GM19395 (cell line): ENCODE data around the gene GABRB3.

Source experiments
- ATAC-seq: cut with Tn5 transposase; IDR thresholded peaks from one replicate; pipeline ENCODE4 v1.9.1; 2021; ENCODE audit warnings: mild to moderate bottlenecking, moderate library complexity; ENCODE audit not compliant: unreplicated experiment

The GABRB3 gene

DNA sequence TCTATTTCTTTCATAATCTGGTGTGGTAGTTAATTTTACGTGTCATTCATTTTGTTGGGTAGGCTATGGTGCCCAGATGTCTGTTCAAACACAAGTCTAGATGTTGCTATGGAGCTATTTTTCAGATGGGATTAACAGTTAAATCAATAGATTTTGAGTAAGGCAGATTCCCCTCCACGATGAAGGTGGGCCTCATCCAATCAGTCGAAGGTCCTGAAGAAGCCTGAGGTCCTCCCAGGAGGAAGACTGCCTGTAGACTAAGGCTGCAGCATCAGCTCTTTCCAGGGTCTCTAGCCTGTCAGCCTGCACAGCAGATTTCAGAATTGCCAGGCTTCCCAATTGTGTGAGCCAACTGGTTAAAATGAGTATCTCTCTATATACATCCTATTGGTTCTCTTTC, 92.9 kb downstream of the GABRB3 start:
- ATAC-seq, result no peak

DNA sequence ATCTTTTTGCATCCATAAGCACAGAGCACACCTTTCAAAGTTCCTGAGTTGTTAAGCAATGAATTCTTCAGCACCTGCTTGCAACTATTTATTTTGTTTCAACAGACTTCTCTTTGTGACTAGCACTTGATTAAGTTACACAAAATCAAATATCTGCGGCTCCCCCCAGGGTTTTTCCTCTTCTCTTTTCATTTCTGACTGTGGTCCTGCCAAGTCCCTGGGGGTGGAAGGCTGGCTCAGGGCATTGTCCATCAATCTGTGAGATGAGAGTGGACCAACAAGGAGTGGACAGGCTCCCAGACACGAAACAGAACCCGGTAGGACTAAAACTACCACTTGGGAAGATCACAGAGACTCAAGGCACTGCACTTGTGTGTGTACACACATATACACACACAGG, 96.8 kb downstream of the GABRB3 start:
- ATAC-seq, result no peak

DNA sequence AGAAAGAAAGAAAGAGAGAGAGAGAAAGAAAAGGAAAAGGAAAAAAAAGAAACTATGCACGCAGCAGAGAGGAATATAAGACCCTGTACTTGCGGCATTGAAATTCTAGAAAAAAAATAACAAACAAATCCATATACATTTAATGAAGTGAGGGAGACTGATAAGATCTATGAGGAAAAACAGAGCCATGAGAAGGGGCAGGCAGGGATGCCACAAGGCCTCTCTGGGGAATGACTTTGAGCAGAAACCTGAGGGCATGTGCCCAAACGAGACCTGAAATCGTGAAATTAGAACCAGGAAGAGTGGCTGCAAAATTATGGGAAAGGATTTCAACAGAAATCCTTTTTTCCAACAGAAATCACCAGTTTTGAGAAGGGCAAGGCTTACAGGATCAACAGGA, 98.4 kb downstream of the GABRB3 start:
- ATAC-seq, result no peak

GRCh38 chr15:26673445-26673844, 99.4 kb downstream of the GABRB3 start:
- no peak for ATAC-seq

- ATAC-seq, result no peak
Observed at GRCh38 chr15:26670116-26670515, 102.8 kb downstream of the GABRB3 start.

DNA sequence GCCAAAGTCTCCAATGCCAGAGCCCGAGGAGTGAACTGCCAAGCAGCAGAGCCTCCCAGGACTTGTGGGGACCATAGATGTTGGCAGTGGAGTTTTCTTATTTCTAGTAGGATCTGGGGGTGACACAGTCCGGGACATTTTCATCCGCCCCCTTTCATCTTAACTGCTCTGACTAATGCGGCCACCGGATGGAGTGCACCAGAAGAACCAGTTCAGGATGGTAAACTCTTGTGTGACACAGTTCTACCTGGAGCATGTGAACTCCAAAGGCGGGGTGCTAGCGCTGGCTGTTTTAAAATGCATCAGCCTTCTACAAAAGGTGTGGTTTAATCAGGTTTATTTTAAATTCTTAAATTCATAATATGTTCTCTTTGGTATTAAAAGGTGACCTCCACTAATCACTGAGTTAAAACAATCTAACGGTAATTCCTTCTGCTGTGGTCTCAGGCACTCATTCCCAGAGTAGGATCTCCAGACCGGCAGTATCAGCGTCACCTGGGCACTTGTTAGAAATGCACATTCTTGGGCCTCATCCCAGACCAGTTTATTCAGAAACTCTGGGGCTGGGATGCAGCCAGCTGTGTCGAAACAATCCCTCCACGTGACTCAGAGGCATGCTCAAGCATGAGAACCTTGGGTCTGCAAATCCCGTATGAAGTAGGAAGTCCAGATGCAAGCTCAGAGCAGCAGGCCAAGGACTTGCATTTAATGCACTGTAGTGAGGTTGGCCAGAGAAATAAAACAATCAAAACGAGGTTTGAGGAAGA, 105.5 kb downstream of the GABRB3 start:
- ATAC-seq, result no peak

GRCh38 chr15:26665957-26666791, 106.7 kb downstream of the GABRB3 start:
- no peak for ATAC-seq

- ATAC-seq, result no peak
Observed at GRCh38 chr15:26662283-26662682, 110.6 kb downstream of the GABRB3 start.

GRCh38 chr15:26661748-26662147, 111.1 kb downstream of the GABRB3 start:
- ATAC-seq, result no peak

DNA sequence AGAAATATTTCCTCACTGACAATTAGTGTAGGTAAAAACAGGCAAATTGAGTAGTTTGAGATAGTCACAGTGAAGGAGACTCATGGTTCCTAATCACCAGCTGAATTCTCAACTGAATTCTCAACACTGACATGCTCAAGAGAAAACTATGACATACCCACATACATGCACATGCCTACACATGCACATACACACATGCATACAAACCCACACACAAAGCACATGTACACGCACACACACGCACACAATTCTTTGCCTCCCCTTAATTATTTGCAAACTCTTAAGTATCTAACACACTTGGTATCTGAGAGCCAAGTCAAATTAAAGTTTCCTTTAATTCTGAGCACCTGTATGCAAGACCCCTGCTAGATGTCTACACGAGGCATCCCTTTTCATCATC, 111.8 kb downstream of the GABRB3 start:
- ATAC-seq, result no peak

- no peak for ATAC-seq
Observed at GRCh38 chr15:26660241-26660640, 112.6 kb downstream of the GABRB3 start.

GRCh38 chr15:26658290-26658689, 114.6 kb downstream of the GABRB3 start:
- no peak for ATAC-seq

DNA sequence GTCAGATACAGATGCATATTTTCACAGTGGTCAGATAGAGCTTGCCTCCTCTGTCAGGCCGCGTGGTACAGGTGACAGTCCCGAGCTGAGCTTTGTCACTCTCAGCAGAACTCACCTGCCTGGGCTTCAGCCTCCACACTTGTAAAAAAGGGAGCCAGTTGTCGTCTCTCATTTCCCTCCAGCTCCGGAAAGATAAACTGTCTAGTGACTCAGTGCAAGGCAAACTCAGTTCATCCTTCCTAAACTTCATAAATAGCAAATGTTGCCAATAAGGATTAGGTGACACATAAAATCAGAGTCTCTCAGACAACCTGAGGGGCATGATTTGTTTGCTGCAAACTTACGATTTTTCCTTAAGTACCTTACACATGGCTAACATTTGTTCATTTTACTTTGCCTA, 116.8 kb downstream of the GABRB3 start:
- ATAC-seq, result no peak

DNA sequence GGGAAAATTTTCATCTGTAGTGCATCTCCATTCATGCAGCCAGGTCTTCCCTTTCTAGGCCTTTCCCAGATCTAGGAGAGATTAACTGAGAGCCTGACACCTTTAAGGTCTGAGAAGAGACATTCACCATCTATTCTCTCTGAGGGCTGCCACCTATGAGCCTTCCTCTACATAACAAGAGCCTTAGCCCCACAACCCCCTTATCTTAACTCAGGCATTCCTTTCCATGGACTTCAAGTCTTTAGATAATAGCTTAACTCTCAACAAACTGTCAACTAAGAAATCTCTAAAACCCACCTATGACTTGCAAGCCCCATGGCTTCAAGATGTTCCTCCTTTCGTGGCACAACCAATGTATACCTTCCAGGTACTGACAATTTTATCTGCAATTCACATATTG, 121.0 kb downstream of the GABRB3 start:
- no peak for ATAC-seq

DNA sequence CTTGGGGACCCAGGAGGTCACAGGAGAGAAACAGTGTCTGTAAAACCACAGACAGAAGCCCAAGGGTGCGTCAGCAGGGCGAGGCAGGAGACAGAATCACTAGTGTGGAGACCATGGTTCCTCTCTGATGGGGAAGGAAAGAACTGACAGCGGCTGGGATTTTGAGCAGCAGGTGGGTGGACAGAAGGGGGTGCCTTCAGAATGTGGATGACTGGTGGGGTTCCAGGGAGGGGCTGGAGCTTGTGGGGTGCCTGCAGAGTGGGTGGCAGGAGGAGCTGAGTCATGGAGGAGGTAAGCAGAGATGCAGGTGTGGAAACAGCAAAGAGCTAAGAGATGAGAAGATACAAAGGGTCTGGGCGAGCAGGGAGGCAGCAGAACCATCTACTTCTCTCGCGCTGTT, 124.2 kb downstream of the GABRB3 start:
- ATAC-seq, result no peak

DNA sequence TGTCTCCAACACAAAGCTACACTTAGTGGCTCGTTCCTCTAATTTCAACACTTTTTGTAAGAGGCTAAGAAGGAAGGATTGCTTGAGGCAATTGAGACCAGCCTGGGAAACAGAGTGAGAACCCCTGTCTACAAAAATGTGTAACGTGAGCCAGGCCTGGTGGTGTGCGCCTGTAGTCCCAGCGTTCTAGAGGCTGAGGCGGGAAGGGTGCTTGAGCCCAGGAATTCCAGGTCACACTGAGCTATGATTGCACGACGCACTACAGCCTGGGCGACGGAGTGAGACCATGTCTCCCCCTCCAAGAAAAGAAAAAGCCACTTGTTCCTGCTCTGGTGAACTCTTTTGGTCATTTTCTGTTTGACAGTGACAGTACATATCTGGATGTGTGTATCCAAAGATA, 127.9 kb downstream of the GABRB3 start:
- no peak for ATAC-seq

GRCh38 chr15:26641144-26641543, 131.7 kb downstream of the GABRB3 start:
- no peak for ATAC-seq

DNA sequence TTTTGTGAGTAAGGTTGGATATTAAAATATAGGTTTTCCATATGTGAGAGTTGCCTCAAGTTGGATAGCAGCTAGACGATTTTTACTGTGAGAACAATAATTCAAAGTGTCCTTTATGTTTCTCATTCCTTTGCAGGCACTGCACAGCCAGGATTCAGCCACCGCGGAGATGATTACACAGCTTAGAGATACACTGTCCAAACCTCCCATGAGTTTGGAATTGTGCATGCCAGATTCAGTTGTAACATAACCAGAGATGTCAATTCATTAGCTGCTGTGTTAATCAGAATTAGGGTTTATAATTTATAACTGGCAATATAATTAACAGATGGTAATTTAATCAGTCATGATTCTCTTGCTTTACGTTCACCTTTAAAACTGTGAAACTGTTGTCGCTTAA, 132.3 kb downstream of the GABRB3 start:
- no peak for ATAC-seq

- no peak for ATAC-seq
Observed at GRCh38 chr15:26639966-26640365, 132.9 kb downstream of the GABRB3 start.

GRCh38 chr15:26635614-26636013, 137.3 kb downstream of the GABRB3 start:
- ATAC-seq, result no peak

DNA sequence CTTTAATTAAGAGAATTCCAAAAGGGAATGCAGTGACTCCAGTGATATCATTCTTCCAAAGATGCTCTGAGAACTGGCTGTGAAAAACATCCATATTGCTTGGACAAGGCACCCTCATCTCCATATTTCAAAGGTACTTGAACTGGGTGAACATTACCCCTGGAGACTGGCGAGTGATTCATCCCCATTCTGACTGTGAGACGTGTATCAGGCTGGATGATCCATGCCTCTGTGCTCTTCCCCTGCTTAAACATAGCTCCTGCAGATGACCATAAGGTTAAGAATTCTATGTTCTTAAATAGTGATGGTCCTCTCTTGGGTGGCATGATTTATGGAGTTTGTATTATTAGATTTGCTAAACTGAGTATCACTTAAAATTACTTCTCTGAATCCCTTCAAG, 137.8 kb downstream of the GABRB3 start:
- no peak for ATAC-seq

DNA sequence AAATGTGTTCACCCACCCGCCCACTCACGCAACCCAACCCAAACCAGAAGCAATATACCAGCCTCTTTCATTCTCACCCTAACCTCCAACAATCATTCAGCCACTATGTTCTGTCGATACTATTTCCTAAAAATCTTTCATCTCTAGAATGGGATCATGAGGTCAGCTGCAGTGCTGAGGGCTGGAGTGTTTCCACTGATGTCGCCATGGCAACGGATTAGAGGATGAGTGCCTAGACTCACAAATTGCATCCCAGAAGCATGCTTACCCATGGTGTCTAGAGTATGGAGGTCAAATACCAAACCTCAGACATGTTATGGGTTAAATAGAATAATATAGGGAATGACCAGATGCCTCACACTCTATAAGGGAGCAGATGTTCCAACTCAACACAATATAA, 138.5 kb downstream of the GABRB3 start:
- ATAC-seq, result no peak
